Renal cortical epithelial cell (primary cell): ENCODE measurements around the gene ARPC2. TPM values are rescaled to one million over a fixed set of nuclear protein-coding genes. Genes with fewer than 3 reads are reported as not detected.
A peak's percentile ranks its signal among the peaks of the same experiment; 100 is the strongest.

Experiments
- DNase-seq: peaks from one replicate; pipeline ENCODE4 v3.0.0-alpha.2; 2011; ENCODE audit warnings: low read depth
- total RNA-seq: library from RNA; depleted of rRNA; stranded (reverse); fragments of >200 nt; gene quantifications from 2 replicates; pipeline ENCODE4 v1.2.3, GENCODE V29; 2014

ARPC2 gene
- total RNA-seq, 1 donor from 2014 or later, result 374 TPM

GRCh38 chr2:218217360-218218267 lies 625 bp downstream of the ARPC2 start:
- no peak for DNase-seq

DNA sequence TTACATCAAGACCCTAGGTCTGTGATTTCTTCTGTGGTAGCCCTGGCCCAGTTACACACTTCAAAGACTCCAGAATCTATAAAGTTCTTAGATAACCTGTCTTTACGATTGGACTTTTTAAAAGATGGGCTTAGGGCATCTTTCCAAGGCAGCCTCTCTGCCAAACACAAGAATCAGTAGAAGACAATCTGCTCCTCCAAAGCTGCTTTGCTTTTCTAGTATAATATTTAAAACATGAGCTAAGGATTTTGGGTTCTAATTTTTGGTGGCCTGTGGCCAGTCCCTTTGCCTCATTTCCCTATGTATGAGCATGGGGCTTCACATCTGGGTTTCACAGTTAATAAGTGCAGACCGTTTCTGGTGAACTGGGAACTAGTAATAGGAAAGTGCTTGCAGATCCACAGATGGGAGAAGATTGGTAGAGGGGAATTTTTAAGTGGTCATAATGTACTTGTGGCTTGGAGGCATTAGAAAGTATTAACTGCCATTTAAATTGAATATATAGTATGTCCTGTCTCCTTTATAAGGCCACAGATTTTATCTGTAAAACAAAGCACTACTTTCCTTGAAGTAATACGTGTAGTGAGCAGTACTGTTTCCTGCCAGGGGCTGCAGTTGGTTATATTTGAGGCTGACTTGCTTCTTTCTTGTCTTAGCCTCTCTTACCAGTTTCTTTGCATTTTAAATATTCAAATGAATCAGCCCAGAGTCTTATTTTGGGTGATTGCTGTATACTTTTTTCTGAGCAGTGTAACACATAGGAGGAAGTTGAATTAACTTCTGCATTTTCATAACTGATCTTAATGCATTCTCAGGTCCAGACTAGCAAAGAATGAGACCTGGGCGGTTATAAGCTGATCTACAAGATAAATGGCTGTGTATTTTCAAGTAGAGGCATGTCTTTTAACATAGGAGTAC lies 1.5 kb downstream of the ARPC2 start:
- DNase-seq, result no peak

- no peak for DNase-seq
These were observed 2.9 kb downstream of the ARPC2 start for GRCh38 chr2:218219934-218220333.

GRCh38 chr2:218221000-218221399 lies 4.0 kb downstream of the ARPC2 start:
- no peak for DNase-seq

- no peak for DNase-seq
These were observed 6.1 kb downstream of the ARPC2 start for GRCh38 chr2:218223046-218223445.

- DNase-seq, result no peak
These were observed 7.2 kb downstream of the ARPC2 start for GRCh38 chr2:218224186-218224585.

- DNase-seq, result no peak
These were observed 9.9 kb downstream of the ARPC2 start for GRCh38 chr2:218226903-218227302.

- DNase-seq, result peak; percentile 74
These were observed 11.5 kb downstream of the ARPC2 start for GRCh38 chr2:218228366-218229090.

DNA sequence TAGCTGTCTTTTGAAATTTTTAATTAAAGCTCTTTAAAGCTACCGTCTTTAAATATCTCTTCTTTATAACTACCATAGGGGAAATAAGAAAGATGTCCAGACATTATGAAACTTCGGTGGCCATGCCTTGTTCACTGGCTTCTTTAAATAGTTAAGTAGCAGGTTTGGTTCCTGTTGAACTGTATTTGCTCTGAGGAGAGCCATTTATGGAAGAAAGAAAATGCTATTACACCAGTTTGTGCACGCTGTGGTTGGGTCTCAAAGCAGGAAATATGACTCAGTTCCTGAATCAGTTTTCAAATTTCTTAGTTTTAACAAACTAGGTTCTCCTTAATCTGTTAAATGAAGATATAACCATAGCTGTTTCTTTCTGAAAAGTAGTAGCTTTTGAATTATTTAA lies 12.2 kb downstream of the ARPC2 start:
- peak; percentile 92 for DNase-seq

GRCh38 chr2:218229851-218230250 lies 12.9 kb downstream of the ARPC2 start:
- peak; percentile 72 for DNase-seq

- peak; percentile 97 for DNase-seq
These were observed 13.9 kb downstream of the ARPC2 start for GRCh38 chr2:218230882-218231281.

- no peak for DNase-seq
These were observed 16.6 kb downstream of the ARPC2 start for GRCh38 chr2:218233543-218233942.

DNA sequence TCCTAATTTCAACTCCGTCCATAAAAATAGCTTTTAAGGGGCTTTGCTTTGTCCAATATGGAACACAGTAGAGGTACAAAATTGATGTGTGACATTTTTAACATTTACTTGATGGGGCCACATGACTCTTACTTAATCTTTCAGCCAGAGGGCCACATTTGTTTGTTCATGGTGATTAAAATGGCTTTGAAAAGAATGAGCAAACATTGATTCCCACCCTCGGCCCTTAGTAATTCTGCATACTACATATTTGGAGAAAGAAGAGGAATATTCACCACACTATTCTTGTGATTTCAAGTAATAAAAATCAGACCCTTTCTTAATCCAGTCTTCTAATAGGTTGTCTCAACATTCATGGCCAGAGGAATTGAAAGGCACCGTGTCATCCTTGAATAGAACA lies 17.5 kb downstream of the ARPC2 start:
- no peak for DNase-seq

DNA sequence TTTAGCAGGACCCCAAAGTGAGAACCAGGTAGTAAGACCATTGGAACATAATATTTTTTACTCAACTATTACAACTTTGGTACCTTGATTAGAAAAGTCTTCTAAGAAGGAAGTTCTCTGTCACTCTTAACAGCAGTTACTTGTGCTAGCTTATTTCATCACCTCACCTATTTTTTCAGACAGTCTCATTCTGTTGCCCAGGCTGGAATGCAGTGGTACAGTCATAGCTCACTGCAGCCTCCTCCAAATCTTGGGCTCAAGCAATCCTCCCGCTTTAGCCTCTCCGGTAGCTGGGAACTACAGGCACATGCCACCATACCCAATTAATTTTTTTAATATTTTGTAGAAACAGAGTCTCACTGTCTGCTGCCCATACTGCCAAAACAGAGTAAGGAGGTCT lies 18.0 kb downstream of the ARPC2 start:
- DNase-seq, result no peak

DNA sequence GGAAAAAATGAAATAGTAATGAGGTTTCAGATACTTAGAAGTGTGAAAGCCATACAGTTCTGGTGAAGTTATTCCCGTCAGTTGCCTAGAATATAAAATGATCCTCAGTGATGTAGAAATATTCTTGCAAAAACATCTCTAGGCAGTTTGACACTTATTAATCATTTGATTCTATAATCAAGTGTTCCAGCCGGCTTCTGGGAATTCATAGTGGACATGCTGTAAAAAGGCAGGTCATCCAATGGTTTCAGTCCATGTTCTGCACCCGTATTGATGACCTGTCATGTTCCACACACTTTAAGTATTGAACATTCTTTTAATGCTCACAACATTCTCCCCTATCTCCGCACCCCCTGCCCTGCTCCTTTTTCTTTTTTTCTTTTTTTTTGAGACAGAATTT lies 19.8 kb downstream of the ARPC2 start:
- no peak for DNase-seq

- no peak for DNase-seq
These were observed 21.9 kb downstream of the ARPC2 start for GRCh38 chr2:218238887-218239286.

DNA sequence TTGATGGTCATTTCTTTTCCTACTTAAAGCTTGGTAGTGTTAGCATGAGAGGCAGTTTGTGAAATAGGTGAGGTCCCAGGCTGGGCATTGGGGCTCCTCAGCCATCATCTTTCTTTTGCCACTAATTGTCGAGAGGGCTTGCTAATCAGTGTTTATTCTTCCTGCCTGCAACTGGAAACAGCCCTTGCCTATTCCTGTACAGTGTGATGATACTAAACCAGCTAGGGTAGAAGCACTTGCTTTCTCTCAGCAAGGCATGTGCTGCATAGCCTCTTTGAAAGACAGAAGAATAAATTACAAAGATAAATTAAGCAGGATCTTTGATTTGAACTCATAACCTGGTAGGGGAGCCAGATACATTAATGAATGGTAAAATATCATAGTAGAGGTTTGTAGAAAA lies 27.2 kb downstream of the ARPC2 start:
- DNase-seq, result no peak

GRCh38 chr2:218244665-218245064 lies 27.7 kb downstream of the ARPC2 start:
- no peak for DNase-seq

DNA sequence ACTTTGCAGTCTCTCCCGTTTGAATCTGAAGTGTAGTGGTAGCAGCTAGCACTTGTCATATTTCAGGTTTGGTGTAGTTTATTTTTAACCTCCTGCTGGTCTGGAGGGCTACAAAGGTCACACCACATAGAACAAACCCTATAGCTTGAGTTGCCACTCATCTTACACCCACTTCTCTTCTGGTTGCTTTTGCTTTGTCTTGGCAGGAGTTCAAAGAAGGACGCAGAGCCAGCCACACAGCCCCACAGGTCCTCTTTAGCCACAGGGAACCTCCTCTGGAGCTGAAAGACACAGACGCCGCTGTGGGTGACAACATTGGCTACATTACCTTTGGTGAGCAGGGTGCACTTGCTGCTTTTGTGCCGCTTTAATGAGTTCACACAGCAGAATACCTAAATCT lies 28.2 kb downstream of the ARPC2 start:
- DNase-seq, result no peak

- no peak for DNase-seq
These were observed 32.7 kb downstream of the ARPC2 start for GRCh38 chr2:218249691-218250090.

- no peak for DNase-seq
These were observed 35.7 kb downstream of the ARPC2 start for GRCh38 chr2:218252509-218253231.
